ENCODE data around the gene DPYD. TPM values are rescaled to one million over a fixed set of nuclear protein-coding genes. Genes with fewer than 3 reads are reported as not detected.

The DPYD gene
- total RNA-seq, 1 experiment from 2014 or later, result 7.0 TPM

GRCh38 chr1:97093741-97094140, 827.1 kb downstream of the DPYD start:
- Mint-ChIP-seq H3K27me3 (ENCODE audit: insufficient read depth, unreplicated experiment) (no peaks in the 10 kb centered on the region), H3K4me3 (ENCODE audit: unreplicated experiment) (no peak overlapping the region), H3K36me3 (ENCODE audit: insufficient read depth, unreplicated experiment) (no peaks in the 10 kb centered on the region), H3K4me1 (ENCODE audit: low read depth, unreplicated experiment) (peaks cover 16% of the 10 kb centered on the region), H3K9me3 (ENCODE audit: unreplicated experiment) (no peaks in the 10 kb centered on the region), H3K27ac (ENCODE audit: unreplicated experiment) (no peak overlapping the region)
- intact Hi-C loops (cut with micrococcal nuclease; ENCODE audit: unreplicated experiment), result loop anchor here (2.0 kb wide), 1 partner anchor 45 kb away; no protein-coding TSS in a partner anchor
- Histone ChIP-seq H3K36me3 (ENCODE audit: control insufficient read depth, insufficient read depth, low read length) (no peaks in the 10 kb centered on the region), H3K9me3 (no peaks in the 10 kb centered on the region), H3K27me3 (replicated peaks; ENCODE audit: control insufficient read depth, insufficient read depth, low read length) (no peaks in the 10 kb centered on the region), H3K4me1 (peaks cover 15% of the 10 kb centered on the region; the same call in 1 of the 2 replicates), H3K4me3 (ENCODE audit: low read depth, low read length) (no peak overlapping the region)
- no peak for DNase-seq
- BruUV-seq (replicated peaks), result no TSS peak
- POLR2A ChIA-PET, result no interaction called here
- CTCF ChIA-PET, result no interaction called here
- TF ChIP-seq, protein P1, sequence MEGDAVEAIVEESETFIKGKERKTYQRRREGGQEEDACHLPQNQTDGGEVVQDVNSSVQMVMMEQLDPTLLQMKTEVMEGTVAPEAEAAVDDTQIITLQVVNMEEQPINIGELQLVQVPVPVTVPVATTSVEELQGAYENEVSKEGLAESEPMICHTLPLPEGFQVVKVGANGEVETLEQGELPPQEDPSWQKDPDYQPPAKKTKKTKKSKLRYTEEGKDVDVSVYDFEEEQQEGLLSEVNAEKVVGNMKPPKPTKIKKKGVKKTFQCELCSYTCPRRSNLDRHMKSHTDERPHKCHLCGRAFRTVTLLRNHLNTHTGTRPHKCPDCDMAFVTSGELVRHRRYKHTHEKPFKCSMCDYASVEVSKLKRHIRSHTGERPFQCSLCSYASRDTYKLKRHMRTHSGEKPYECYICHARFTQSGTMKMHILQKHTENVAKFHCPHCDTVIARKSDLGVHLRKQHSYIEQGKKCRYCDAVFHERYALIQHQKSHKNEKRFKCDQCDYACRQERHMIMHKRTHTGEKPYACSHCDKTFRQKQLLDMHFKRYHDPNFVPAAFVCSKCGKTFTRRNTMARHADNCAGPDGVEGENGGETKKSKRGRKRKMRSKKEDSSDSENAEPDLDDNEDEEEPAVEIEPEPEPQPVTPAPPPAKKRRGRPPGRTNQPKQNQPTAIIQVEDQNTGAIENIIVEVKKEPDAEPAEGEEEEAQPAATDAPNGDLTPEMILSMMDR (IDR thresholded peaks at IDR 0.05; ENCODE audit: insufficient read depth in 1 of 2, low read depth in 1 of 2, low read length in 1 of 2, severe bottlenecking in 1 of 2, unreplicated experiment in 1 of 2), result no peak

DNA sequence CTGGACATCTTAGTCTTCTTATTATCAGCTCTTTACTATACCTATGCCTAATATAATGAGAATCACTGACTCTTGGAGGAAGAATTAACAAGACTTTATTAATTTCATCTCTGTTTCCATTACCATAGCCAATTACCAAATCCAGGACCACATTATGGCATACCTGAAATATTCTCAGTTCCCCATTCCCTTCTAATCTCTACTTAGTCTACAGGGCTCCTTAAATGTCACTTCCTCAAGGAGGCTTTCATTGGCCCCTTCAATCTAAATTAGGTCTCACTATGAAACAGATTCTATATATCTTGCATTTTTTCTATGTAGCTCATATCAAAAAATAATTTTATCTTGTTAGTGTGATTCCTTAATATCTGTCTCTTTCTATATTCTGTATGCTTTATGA, 828.0 kb downstream of the DPYD start:
- Mint-ChIP-seq H3K27ac (ENCODE audit: unreplicated experiment) (no peak overlapping the region), H3K9me3 (ENCODE audit: unreplicated experiment) (no peaks in the 10 kb centered on the region), H3K36me3 (ENCODE audit: insufficient read depth, unreplicated experiment) (no peaks in the 10 kb centered on the region), H3K27me3 (ENCODE audit: insufficient read depth, unreplicated experiment) (no peaks in the 10 kb centered on the region), H3K4me3 (ENCODE audit: unreplicated experiment) (no peak overlapping the region), H3K4me1 (ENCODE audit: low read depth, unreplicated experiment) (peaks cover 16% of the 10 kb centered on the region)
- H3K9me3 ChIP-seq, result no peaks in the 10 kb centered on the region
- peaks cover 15% of the 10 kb centered on the region; the same call in 1 of the 2 replicates for H3K4me1 ChIP-seq
- H3K36me3 ChIP-seq (ENCODE audit: control insufficient read depth, insufficient read depth, low read length), result no peaks in the 10 kb centered on the region
- CTCF ChIA-PET, result no interaction called here
- no peaks in the 10 kb centered on the region for H3K27me3 ChIP-seq (replicated peaks; ENCODE audit: control insufficient read depth, insufficient read depth, low read length)
- TF ChIP-seq, protein P1 (IDR thresholded peaks at IDR 0.05; ENCODE audit: insufficient read depth in 1 of 2, low read depth in 1 of 2, low read length in 1 of 2, severe bottlenecking in 1 of 2, unreplicated experiment in 1 of 2), result no peak
- intact Hi-C loops (cut with micrococcal nuclease; ENCODE audit: unreplicated experiment), result no loop called here
- POLR2A ChIA-PET, result interaction anchor here (0.5 kb wide), 1 partner anchor 559 kb away, joined by 4 read pairs; no protein-coding TSS in a partner anchor
- DNase-seq, result no peak
- H3K4me3 ChIP-seq (ENCODE audit: low read depth, low read length), result no peak overlapping the region
- no TSS peak for BruUV-seq (replicated peaks)

DNA sequence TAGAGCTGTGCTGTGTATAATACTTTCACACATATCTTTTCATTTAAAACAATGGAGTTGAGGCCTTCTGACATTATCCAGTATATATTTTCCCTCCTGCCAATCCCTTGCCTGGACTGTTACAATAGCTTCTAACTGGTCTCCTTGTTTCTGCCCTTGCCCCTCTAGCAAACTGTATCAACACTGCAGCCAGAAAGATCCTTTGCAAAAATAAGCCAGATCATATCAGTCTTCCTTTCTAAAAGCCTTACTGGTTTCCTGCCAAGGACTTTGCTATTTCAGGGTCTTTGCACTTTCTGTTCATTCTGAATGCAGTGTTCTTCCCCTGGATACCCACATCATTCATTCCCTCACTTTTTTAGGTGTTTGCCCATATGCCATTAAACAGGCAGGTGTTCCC, 829.2 kb downstream of the DPYD start:
- Mint-ChIP-seq H3K4me1 (ENCODE audit: low read depth, unreplicated experiment) (peaks cover 16% of the 10 kb centered on the region), H3K4me3 (ENCODE audit: unreplicated experiment) (no peak overlapping the region), H3K27ac (ENCODE audit: unreplicated experiment) (no peak overlapping the region), H3K9me3 (ENCODE audit: unreplicated experiment) (no peaks in the 10 kb centered on the region), H3K27me3 (ENCODE audit: insufficient read depth, unreplicated experiment) (no peaks in the 10 kb centered on the region), H3K36me3 (ENCODE audit: insufficient read depth, unreplicated experiment) (no peaks in the 10 kb centered on the region)
- BruUV-seq (replicated peaks), result no TSS peak
- ChIA-PET CTCF (no interaction called here), POLR2A (no interaction called here)
- no peak for DNase-seq
- Histone ChIP-seq H3K27me3 (replicated peaks; ENCODE audit: control insufficient read depth, insufficient read depth, low read length) (no peaks in the 10 kb centered on the region), H3K36me3 (ENCODE audit: control insufficient read depth, insufficient read depth, low read length) (no peaks in the 10 kb centered on the region), H3K4me1 (peaks cover 15% of the 10 kb centered on the region; the same call in 1 of the 2 replicates), H3K4me3 (ENCODE audit: low read depth, low read length) (no peak overlapping the region), H3K9me3 (no peaks in the 10 kb centered on the region)
- TF ChIP-seq, protein P1 (IDR thresholded peaks at IDR 0.05; ENCODE audit: insufficient read depth in 1 of 2, low read depth in 1 of 2, low read length in 1 of 2, severe bottlenecking in 1 of 2, unreplicated experiment in 1 of 2), result no peak
- intact Hi-C loops (cut with micrococcal nuclease; ENCODE audit: unreplicated experiment), result no loop called here
